Activated CD4-positive, alpha-beta T cell treated with anti-CD3 and anti-CD28 coated beads, Interleukin-2, Interleukin-6, amounts not matched to agents 100 ng/mL and 50 ng/mL, durations not matched to agents 16 hours and 8 hours (primary cell): ENCODE measurements around the gene ZNF627.
A peak's percentile ranks its signal among the peaks of the same experiment; 100 is the strongest.
"Not testable (repeated sequence)": the region's sequence is repeated elsewhere in the genome, so short reads cannot be mapped to it uniquely, and the experiment has no call there.

Source experiments
- DNase-seq: peaks from one replicate; pipeline ENCODE4 v3.0.0-alpha.2; 2020

Gene ZNF627

DNA sequence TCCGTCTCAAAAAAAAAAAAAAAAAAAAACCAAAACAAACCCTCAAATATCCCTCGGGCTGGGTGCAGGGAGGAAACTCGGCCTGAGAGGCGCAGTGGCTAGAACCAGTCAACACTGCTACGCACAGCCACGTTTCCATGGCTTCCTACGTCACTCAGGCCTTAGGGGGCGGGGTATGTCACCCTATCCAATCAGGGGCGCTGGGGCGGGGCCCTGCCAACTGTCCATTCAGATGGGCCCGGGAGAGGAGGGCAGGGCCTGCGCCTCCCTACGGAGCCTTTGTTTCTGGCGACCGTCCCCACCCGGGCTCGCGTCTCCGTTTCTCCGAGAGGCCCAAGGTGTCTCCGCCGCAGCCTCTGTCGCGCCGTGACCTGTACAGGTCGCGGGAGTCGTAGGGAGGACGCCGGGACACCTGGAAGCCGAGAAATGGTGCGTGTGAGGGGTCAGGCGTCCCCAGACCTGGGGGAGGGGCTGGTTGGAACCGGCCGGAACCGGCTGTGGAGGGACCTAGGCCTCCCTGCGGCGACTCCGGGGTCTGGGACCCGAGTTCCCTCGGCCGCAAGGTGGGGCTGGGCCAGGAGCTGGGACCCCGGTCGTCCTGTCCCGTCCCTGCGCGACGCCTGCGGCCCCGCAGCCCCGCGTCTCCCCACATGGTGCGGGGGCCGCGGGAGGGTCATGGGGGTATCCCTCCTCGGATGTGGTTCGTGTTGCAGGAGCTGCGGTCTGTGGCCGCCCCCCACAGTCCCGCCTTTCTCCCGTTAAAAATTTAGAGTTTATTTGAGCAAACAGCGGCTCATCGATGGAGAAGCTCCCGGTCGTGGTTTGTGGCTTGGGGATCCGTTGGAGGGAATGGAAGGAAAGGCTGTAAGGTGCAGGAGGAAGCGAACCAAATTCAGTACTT is at the start of gene ZNF627:
ZNF627 (plus strand) TSS at position 282 of the 901 bp plus-strand sequence; CDS start at position 427, 145 bp downstream.
- peak; percentile 98 for DNase-seq

DNA sequence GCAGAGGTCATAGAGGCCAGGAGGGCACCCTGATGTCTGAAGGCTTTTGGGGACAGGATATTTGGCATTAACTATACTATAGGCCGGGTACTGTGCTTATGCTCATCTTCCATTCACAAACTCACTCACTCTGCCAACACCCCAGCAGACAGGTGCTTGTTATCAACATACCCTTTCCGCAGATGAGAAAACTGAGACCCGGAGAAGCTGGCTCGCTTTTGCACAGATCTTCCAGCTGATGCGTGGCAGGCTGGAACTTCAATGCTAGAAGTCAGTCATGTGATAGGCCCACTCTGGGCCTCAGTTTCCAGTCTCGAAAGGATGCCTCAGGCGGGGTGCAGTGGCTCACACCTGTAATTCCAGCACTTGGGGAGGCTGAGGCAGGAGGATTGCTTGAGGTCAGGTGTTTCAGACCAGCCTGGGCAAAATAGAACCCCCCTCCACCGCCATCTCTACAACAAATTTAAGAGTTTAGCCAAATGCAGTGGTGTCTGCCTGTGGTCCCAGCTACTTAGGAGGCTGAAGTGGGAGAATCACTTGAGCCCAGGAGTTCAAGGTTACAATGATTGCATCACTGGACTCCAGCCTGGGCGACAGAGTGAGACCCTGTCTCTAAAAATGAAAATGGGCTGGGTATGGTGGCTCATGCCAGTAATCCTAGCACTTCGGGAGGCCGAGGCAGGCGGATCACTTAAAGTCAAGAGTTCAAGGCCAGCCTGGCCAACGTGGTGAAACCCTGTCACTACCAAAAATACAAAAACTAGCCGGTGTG is 49.2 kb upstream of the ZNF627 start:
- DNase-seq = no peak

DNA sequence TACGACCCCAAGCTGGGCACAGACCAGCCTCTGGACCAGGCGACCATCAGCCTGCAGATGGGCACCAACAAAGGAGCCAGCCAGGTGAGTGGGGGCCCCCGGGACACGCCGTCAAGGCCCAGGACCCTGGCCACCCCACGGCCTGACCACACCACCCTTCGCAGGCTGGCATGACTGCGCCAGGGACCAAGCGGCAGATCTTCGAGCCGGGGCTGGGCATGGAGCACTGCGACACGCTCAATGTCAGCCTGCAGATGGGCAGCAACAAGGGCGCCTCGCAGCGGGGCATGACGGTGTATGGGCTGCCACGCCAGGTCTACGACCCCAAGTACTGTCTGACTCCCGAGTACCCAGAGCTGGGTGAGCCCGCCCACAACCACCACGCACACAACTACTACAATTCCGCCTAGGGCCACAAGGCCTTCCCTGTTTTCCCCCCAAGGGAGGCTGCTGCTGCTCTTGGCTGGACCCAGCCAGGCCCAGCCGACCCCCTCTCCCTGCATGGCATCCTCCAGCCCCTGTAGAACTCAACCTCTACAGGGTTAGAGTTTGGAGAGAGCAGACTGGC is 47.8 kb upstream of the ZNF627 start:
- no peak for DNase-seq

DNA sequence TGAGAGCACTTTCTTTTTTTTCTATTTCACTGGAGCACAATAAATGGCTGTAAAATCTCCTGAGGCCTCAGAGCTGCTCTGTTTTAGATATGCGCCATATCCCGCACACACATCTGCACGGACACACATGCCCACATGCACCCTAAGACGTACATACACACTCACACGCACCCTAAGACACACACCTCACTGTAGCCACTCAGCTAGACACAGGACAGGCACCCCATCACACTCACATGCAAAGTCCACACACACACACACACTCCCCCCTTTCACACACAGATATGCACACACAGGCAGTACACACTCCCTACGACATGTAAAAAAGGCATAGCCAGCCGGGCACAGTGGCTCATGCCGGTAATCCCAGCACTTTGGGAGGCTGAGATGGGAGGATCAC is 47.0 kb upstream of the ZNF627 start:
- DNase-seq = no peak

DNA sequence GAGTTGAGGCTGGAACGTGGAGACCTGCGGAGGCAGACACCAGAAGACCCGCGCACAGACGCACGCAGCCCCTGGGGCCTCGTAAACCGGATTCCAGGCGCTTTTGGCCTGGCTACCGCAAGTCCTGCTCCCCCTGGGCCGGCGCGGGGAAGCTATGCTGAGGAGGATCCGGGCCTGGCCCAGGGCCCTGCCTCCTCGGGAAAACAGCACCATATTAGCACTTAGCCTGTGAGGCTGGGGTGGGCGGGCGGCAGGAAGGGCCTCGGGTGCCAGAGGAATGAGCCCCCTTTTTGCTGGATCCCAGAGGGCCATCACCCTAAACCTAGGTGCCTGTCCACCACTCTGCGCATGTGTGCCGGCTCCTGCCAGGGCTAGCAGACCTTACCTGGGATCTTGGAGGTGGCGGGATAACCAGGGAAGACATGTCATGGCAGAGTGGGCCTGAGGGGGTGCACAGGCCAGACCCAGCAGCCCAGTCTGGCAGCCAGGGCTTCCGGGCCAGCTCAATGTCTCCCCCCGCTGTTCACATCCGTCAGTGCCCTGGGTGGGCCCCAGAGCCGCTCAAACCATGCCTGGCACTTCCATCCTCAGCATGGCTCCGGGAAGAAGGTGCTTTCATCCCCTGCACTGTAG is 45.6 kb upstream of the ZNF627 start:
- no peak for DNase-seq

DNA sequence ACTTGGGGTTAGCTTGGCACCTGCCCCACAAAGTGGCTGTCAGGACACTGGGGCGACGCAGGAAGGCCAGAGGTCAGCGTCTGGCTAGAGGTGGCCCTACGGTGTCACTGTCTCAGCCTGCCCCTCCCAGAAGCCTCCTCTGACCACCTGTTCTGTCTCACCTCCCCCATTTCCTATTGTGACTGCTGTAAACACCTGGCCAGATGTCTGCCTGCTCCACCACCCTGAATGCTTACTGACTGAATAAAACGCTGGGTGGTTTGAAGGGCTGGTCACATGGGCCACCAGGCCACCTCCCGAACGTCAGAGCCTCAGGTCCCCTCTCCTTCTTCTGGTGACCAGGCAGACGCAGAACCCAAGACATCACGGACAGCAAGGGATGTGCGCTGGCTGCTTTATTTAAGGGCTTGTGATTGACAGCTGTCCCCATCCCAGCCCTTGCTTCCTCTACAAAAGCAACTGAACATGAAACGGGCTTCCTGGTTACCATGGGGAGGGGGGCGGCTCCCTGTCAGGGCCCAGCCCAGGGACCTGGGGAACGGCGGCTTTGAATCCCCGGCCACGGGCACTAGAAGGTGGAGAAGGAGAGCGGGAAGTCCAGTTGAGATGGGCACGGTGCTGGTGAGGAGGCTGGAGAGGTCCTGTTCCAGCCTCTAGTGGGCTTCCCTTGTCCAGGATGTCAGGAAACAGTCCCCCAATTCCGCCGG is 44.5 kb upstream of the ZNF627 start:
- no peak for DNase-seq

DNA sequence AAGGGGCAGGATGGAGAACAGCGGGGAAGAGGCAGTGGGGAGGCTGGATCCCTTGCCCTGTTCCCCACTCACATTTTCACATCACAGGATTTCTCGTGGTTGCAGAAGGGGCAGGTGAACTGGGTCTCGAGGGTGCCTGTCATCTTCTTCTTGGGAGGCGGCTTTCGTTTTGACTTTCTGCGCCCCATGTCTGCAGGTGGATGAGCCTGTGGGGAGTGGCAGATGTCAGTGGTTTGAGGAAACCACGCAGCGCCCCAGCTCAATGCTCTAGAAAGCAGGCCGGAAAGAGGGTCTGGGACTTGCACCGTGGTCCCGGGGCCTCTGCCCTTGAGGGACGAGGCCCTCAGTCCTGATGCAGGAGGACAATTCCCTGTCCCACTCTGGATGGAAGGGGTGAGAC is 43.1 kb upstream of the ZNF627 start:
- DNase-seq = peak; percentile 50

DNA sequence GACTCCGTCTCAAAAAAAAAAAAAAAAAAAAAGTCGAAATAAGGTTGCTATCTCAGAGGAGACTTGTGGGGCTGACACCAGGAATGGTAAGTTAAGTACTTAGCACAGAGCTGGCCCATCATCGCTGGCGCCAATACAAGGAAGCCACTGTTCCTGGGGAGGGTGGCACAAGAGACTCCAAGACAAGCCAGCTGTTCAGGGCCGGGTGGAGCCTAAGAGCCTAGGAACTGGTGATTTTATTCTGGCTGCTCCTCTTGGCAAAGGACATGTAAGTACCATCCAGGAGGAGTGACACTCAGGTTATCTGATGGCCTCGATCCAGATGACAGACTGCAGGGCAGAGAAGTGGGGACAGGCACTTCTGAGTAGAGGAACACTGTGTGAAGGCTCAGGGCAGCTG is 42.0 kb upstream of the ZNF627 start:
- DNase-seq = no peak

DNA sequence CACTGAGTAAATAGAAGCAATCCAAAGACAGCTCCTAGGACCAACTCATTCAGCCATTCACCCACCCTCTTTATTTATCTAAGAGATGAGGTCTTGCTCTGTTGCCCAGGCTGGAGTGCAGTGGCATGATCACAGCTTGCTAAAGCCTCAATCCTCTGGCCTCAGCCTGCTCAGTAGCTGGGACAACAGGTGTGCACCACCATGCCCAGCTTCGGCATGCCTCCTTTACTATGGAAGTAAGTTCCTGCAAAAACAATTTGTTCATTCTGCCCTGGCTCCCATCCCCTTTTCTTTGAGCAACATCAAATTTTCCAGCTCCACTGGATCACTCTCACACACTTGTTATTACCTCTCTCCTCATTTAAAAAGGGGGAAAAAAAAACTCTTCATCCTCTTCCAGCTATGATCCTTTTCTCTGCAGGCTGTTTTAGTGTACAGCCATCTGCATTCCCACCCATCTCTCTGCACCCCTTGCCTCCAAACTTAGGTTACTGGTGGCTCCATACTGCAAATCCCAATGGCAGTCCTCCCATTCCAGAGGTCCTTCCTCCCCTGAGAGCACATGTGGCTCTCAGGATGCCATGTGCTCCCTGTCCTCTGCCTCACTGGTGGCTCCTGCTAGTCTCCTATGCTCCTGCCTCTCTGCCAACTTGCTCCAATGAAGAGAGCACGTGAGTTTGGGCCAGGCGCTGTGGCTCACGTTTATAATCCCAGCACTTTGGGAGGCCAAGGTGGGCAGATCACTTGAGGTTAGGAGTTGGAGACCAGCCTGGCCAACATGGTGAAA is 40.5 kb upstream of the ZNF627 start:
- DNase-seq = no peak

DNA sequence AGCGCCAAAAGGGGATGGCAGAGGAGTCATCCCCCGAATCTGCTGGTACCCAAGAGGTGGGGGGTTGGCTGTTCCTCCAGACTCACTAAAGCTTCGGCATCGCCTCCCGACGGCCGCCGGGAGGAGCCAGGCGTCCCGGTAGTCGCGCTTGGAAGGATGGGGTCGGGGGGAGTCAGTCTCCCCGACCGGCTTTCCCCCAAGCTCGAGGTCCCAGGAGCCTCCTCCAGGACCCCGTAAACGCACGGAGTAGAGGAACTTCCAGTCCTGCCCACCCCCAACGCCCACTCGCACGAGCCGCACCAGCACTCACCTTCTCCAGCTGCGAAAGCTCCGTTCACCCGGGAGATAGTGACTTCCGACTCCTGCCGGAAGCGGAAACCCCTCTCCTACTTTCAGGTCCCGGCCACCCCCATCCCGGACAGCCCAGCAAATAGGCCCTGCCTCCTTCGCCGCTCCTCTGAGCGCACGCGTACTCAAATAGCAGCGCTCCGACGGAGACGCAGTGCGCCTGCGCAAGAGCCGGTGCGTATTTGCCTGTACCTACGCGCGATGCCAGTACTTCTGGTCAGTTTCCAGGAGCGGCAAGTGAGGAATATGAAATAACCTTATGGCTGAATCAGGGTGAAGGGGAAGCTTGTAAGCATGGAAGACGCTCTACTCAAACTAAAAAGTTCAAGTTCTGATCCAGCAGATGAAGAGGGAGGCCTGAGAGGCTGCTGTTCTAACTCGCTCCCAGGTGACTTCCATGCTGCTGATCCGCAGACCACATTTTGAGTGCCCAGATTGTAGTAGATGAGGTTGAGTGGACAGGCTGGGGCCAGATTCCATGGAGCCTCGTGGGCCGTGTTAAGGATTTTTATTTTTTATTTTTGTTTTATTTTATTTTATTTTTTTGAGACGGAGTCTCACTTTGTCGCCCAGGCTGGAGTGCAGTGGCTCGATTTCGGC is 38.1 kb upstream of the ZNF627 start, which contains the start of gene ELOF1:
ELOF1 (minus strand) TSS at position 350 of the 948 bp plus-strand sequence. CDS start 4,883 bp downstream, outside the sequence.
- peak; percentile 99 for DNase-seq

DNA sequence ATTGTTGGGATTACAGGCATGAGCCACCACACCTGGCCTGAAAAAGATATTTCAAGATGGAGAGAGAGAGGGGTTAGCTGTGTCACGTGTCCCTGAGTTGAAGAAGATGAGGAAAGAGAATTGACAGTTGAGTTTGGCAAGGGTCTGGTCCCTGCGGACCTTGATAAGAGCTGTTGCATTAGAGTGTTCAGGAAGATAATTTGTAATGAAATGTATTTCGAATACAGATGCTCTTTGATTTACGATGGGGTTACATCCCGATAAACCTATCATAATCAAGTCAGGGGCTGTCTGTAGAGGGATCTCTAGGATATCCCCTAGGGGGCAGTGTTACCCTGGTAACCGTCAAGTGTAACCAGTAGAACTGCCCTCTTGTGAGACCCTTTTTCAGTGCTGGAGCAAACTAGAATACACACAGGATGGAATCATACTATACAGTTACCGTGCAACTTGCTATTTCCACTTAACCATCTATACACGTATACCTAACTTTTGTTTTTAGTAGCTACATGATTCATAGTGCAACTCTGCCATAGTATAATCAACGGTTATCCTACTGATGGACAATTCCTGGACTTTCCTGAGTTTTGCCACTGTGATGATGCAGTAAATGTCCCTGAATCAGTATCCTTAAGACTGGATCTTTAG is 36.8 kb upstream of the ZNF627 start:
- DNase-seq = peak; percentile 90

DNA sequence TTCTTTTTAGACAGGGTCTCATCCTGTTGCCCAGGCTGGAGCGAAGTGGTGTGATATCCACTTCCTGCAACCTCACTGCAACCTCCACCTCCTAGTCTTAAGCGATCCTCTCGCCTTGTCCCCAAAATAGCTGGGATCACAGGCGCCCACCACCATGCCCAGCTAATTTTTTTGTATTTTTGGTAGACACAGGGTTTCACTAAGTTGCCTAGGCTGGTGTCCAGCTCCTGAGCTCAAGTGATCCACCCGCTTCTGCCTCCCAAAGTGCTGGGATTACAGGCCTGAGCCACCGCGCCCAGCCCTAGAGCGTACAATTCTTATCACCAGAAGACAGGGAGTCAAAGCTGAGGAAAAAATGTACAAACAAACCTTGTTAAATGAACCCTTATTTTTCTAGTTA is 33.8 kb upstream of the ZNF627 start:
- no peak for DNase-seq

DNA sequence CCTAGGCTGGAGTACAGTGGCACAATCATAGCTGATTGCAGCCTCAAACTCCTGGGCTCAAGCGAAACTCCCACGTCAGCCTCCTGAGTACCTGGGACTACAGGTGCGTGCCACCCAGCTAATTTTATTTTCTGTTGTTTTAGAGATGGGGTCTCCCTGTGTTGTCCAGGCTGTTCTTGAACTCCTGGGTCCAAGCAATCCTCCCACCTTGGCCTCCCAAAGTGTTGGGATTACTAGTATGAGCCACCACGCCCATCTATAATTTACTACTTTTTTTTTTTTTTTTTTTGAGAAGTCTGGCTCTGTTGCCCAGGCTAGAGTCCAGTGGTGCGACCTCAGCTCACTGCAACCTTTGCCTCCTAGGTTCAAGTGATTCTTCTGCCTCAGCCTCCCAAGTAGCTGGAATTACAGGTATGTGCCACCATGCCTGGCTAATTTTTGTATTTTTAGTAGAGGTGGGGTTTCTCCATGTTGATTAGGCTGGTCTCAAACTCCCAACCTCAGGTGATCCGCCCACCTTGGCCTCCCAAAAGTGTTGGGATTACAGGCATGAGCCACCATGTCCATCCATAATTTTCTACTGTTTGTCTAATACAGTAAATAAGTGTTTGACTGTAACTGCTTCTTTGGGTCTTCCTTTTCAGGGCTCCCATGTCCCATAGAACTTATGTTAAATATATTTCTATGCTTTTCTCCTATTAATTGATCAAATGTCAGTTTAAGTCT is 33.0 kb upstream of the ZNF627 start:
- not testable (repeated sequence) for DNase-seq

DNA sequence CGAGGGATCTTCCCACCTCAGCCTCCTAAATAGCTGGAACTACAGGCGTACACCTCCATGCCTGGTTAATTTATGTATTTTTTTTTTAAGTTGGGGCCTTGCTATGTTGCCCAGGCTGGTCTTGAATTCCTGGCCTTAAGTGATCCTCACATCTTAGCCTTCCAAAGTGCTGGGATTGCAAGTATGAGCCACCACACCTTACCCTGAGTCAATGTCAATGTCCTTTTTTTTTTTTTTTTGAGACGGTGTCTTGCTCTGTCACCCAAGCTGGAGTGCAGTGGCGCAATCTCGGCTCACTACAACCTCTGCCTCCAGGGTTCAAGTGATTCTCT is 31.7 kb upstream of the ZNF627 start:
- DNase-seq = not testable (repeated sequence)

DNA sequence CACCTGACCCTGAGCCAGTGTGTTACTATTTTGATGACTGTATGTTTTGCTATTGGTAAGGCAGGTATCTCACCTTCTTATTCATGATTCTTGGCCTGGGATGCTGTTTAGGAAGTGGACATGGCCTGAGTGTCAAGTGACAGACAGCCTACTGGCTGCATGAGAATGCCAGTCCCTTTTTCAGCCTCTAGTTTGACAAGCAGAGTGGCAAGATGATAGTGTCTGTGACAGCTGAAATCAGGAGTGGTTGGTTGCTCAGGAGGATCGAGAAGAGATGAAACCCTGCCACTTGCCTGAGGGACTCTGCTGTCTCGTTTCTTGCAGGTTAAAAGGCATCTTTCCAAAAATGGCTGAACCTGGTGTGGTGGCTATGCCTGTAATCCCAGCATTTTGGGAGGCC is 31.1 kb upstream of the ZNF627 start:
- DNase-seq = no peak

DNA sequence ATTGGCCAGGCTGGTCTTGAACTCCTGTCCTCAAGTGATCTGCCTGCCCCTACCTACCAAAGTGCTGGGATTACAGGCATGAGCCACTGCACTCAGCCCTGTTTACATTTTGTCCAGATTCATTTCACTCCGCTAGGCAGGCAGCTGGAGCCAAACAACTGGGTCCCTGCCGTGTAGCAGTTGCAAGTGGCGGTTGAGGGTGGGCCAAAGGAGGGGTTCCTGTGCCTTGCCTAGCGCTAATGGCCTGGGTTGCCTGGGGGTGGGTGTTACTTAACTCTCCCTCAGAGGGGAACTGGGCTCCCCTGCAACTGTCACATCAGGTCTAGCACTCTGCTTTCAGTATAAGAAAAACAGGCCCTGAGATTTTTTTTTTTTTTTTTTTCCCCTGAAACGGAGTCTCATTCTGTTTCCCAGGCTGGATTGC is 27.2 kb upstream of the ZNF627 start:
- DNase-seq = no peak

DNA sequence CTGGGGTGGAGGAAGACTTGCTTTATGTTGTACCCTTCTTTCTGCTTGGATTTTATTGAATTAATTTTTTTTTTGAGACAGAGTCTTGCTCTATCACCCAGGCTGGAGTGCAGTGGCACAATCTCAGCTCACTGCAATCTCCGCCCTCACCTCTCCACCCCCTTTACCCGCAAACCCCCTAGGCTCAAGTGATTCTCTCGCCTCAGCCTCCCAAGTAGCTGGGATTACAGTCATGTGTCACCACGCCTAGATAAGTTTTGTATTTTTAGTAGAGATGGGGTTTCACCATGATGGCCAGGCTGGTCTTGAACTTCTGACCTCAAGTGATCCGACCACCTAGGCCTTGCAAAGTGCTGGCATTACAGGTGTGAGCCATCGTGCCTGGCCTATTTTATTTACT is 23.9 kb upstream of the ZNF627 start:
- DNase-seq = not testable (repeated sequence)

DNA sequence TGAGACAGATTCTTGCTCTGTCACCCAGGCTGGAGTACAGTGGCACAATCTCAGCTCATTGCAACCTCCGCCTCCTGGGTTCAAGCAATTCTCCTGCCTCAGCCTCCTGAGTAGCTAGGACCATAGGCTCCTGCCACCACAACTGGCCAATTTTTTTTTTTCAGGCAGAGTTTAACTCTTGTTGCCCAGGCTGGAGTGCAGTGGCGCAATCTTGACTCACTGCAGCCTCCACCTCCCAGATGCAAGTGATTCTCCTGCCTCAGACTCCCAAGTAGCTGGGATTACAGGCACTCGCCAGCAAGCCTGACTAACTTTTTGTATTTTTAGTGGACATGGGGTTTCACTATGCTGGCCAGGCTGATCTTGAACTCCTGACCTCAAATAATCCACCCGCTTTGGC is 23.5 kb upstream of the ZNF627 start:
- not testable (repeated sequence) for DNase-seq

DNA sequence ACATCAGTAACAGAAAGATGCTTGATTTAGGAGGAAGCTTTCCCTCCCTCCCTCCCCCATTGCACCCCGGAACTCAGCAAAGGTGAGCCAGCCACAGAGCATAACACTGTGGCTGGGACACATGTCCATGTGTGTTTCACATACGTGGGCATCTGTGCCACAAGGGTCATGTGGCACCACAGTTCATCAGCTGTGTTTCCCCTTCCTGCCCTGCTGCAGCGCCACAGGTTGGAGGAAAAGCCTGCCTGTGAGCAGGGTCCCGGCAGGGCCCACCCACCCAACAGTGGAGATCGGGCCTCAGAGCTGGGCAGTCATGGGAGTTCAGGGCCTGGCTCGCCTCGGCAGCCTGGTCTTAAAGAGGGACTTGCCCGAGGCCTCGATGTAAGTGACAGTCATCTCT is 22.6 kb upstream of the ZNF627 start:
- DNase-seq = no peak
